Astrocyte of the spinal cord (primary cell): Measurements from ENCODE around the gene P2RX4.

Source experiments
- DNase-seq: peaks from one replicate; pipeline ENCODE4 v3.0.0; 2011; ENCODE audit warnings: low read depth, low spot score
- H3K4me3 ChIP-seq: 2 replicates; pipeline ENCODE4 v1.5.1; 2011; ENCODE audit warnings: low read depth, mild to moderate bottlenecking, low read length, moderate library complexity
- in situ Hi-C: cut with HindIII; loops from 2 replicates; pipeline ENCODE4 v1.10.0; 2017; ENCODE audit warnings: low sequenced_read_pairs
- TF ChIP-seq, protein P1 (sequence below): IDR thresholded peaks from 2 replicates; pipeline ENCODE4 v1.5.1; 2012; ENCODE audit warnings: low read depth, mild to moderate bottlenecking, low read length, inconsistent platforms

The P2RX4 gene

GRCh38 chr12:121233628-121234020 lies 23.7 kb downstream of the P2RX4 start:
- in situ Hi-C loops, result no loop called here
- no peak for DNase-seq
- TF ChIP-seq, protein P1, sequence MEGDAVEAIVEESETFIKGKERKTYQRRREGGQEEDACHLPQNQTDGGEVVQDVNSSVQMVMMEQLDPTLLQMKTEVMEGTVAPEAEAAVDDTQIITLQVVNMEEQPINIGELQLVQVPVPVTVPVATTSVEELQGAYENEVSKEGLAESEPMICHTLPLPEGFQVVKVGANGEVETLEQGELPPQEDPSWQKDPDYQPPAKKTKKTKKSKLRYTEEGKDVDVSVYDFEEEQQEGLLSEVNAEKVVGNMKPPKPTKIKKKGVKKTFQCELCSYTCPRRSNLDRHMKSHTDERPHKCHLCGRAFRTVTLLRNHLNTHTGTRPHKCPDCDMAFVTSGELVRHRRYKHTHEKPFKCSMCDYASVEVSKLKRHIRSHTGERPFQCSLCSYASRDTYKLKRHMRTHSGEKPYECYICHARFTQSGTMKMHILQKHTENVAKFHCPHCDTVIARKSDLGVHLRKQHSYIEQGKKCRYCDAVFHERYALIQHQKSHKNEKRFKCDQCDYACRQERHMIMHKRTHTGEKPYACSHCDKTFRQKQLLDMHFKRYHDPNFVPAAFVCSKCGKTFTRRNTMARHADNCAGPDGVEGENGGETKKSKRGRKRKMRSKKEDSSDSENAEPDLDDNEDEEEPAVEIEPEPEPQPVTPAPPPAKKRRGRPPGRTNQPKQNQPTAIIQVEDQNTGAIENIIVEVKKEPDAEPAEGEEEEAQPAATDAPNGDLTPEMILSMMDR, result no peak
- no peak overlapping the region for H3K4me3 ChIP-seq

- TF ChIP-seq, protein P1, result no peak
- DNase-seq, result no peak
- in situ Hi-C loops, result no loop called here
- H3K4me3 ChIP-seq, result no peak overlapping the region
Measured at GRCh38 chr12:121236776-121237175, 26.8 kb downstream of the P2RX4 start.

GRCh38 chr12:121237415-121237814 lies 27.5 kb downstream of the P2RX4 start:
- no peak overlapping the region for H3K4me3 ChIP-seq
- no peak for DNase-seq
- in situ Hi-C loops, result no loop called here
- TF ChIP-seq, protein P1, result no peak

DNA sequence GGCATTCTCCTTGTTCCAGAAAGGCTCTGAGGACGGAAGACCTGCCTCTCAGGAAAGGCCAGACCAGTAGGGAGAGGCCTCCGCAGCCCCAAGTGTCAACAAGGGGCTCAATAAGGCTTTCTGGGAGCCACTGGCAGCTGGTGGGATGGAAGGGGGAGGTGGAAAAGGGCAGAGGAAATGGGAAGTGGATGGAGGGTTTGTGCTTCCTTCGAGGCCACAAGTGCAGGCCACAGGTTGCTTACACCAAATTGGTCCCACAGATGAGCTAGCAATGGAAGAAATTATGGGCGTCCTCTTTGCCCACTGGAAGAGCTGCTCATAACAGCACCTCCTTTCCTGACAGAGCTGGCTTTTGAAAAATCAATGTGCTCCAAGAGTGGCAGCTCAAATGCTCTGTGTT lies 28.2 kb downstream of the P2RX4 start:
- TF ChIP-seq, protein P1, result no peak
- in situ Hi-C loops, result no loop called here
- no peak overlapping the region for H3K4me3 ChIP-seq
- no peak for DNase-seq

- peak; percentile 5 for DNase-seq
- H3K4me3 ChIP-seq, result no peak overlapping the region
- in situ Hi-C loops, result no loop called here
- TF ChIP-seq, protein P1, result peak; percentile 11
Measured at GRCh38 chr12:121238604-121239350, 28.8 kb downstream of the P2RX4 start.

DNA sequence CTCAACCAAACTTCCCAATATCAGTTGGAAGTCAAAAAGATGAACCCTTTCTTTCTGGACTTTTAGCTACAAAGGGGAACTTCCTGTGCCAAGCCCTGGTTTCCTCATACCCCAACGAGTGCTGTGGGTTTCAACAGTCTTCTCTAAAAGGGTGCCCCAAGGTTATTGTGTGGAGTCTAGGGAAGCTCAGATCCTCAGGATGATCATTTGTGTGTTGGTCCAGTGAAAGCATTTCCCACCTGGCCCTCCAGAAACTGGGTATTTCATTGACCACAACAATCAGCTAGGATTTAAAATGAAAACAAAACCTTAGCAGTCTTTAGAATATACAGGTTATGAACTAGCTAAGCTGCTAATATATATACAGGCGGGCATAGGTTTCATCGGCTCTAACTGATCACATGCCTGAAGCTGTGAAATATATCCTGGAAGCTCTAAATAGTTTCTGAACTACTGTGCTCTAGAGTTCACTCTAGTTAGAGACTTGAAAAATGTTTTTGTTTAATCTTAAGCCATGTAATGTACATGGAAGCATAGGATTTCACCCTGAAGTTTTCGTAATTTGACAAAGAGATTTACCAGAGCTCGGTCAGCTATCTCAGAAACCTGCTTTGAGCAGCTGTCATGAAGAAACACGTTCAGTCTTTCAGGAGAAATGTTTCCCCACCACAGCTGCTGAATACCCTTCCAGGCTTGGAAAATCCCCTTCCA lies 29.6 kb downstream of the P2RX4 start:
- in situ Hi-C loops, result no loop called here
- no peak overlapping the region for H3K4me3 ChIP-seq
- no peak for DNase-seq
- TF ChIP-seq, protein P1, result no peak
